Heart left ventricle (tissue), 16 donors: ENCODE measurements around the gene SMARCD2. TPM values are rescaled to one million over a fixed set of nuclear protein-coding genes. Genes with fewer than 3 reads are reported as not detected.
A peak's percentile ranks its signal among the peaks of the same experiment; 100 is the strongest.
"Not testable (repeated sequence)": the region's sequence is repeated elsewhere in the genome, so short reads cannot be mapped to it uniquely, and the experiment has no call there.

ENCODE experiments used
- ATAC-seq, 4 donors: fragments of 200-7000 bp; cut with Tn5 transposase; one replicate each; pipeline ENCODE4 v1.9.1; 2020 to 2022; ENCODE audit warnings: moderate library complexity in 4 of 4, mild to moderate bottlenecking in 3 of 4, moderate number of reproducible peaks in 1 of 4
- DNase-seq, 5 donors: peaks; one replicate each; pipeline ENCODE4 v3.0.0-alpha.2; 2020
- H3K27ac ChIP-seq, 12 donors: fragments of 200-600 bp; sonication (generic) in 4 of 12; one replicate each; pipeline versions ENCODE4 v1.5.0 to v1.8.0; 2016 to 2022; ENCODE audit warnings: mild to moderate bottlenecking in 2 of 12
- H3K27me3 ChIP-seq, 9 donors: fragments of 200-600 bp; sonication (generic) in 2 of 9; one replicate each; pipeline versions ENCODE4 v1.5.1 to v1.8.0; 2016 to 2022; ENCODE audit warnings: mild to moderate bottlenecking in 3 of 9
- H3K36me3 ChIP-seq, 9 donors: fragments of 200-600 bp; sonication (generic) in 2 of 9; one replicate each; pipeline versions ENCODE4 v1.5.0 to v1.8.0; 2018 to 2022; ENCODE audit warnings: mild to moderate bottlenecking in 2 of 9
- H3K4me1 ChIP-seq, 12 donors: fragments of 200-600 bp; sonication (generic) in 4 of 12; one replicate each; pipeline versions ENCODE4 v1.5.0 to v1.8.0; 2016 to 2022; ENCODE audit warnings: mild to moderate bottlenecking in 3 of 12
- H3K4me3 ChIP-seq, 12 donors: fragments of 200-600 bp; sonication (generic) in 4 of 12; one replicate each; pipeline versions ENCODE4 v1.5.0 to v1.8.0; 2017 to 2022; ENCODE audit warnings: mild to moderate bottlenecking in 9 of 12, moderate library complexity in 4 of 12
- H3K9me3 ChIP-seq, 12 donors: fragments of 200-600 bp; sonication (generic) in 4 of 12; one replicate each; pipeline versions ENCODE4 v1.5.0 to v1.8.0; 2016 to 2022; ENCODE audit warnings: mild to moderate bottlenecking in 1 of 12
- CTCF ChIP-seq, 12 donors: fragments of 200-600 bp; sonication (generic) in 4 of 12; IDR thresholded peaks; one replicate each; pipeline versions ENCODE4 v1.5.0 to v1.8.0; 2018 to 2022; ENCODE audit warnings: antibody characterized with exemption in 12 of 12, mild to moderate bottlenecking in 5 of 12
- POLR2A ChIP-seq, 2 donors: fragments of 450-650 bp; IDR thresholded peaks; one replicate each; pipeline ENCODE4 v1.6.1; 2017; ENCODE audit warnings: antibody characterized with exemption in 2 of 2, mild to moderate bottlenecking in 2 of 2, moderate library complexity in 2 of 2
- WGBS, 4 donors: extraction: QIAGEN DNeasy Blood & Tissue Kit in 2 of 4; methylation state at CpG; one replicate each; pipeline versions ENCODE4 v1.1.5 to v1.1.7; 2013 to 2018; 5-methylcytosine and 5-hydroxymethylcytosine counted together
- intact Hi-C, 10 donors: fragments of 100-400 bp; cut with DNase I; formaldehyde crosslinking; loops; one replicate each; pipeline versions ENCODE4 v1.11.1 to v1.14.2; 2022
- polyA plus RNA-seq, 2 donors: library from polyadenylated mRNA; stranded (reverse); fragments of 200-250 nt; gene quantifications; one replicate each; pipeline ENCODE4 v1.2.3, GENCODE V29; 2013
- total RNA-seq, 9 donors: library from RNA; depleted of rRNA in 2 of 9; stranded (reverse); fragments of >200 nt in 2 of 9; fragmentation: NEBNext Ultra II Directional in 3 of 9; extraction: Animal tissue kit (Norgen Biotek cat#: 25700) in 3 of 9; gene quantifications; one replicate each; pipeline versions ENCODE4 v1.1.0 to v1.2.4, GENCODE V29; 2016 to 2023
- donor health status: ischemic (EF 13 %, LVEDD 7.1; RV severe dilation, severe dysfunction).
- donor health status: healthy with polysubstance abuse.
- donor health status: DM: no; HTN: yes; CAD: no.
- donor health status: DM: no; HTN: no; CAD: no.
- donor health status: ischemic (EF 25% LVEDD 6.9; RV normal size, moderate dysfunction).
- donor health status: ischemic (EF 25% LVEDD 5.7; RV mildly dilated, moderate dysfunction).
- donor health status: healthy.
- donor health status: DM: yes; HTN: yes; CAD: no.
- donor health status: ischemic (EF 35%, LVEDD 5.7; RV mildly dilated, moderate dysfunction).
- donor health status: nonischemic (EF 11% LVEDD 7.7; RV severe dilation, severe dysfunction).
- donor health status: DM: yes; HTN: yes; CAD: no.
- donor health status: PGD.
- donor health status: ischemic (EF 29% LVEDD 5.4; RV normal size, mild dysfunction).
- donor health status: nonischemic (EF 23%, LVEDD 6.1; RV moderate dilation, normal function).

Gene SMARCD2
- total and polyA plus RNA-seq, 11 donors = 11.3 to 40.9 (median 24.1) TPM

- peak overlapping the region; percentile 66 to 98 (median 94) for H3K27ac ChIP-seq
- peak overlapping the region in 10 of 12 donors; percentile 69 to 99 (median 93) for H3K4me3 ChIP-seq
- intact Hi-C loops = loop anchor here in 2 of 10 donors (2.0 to 5.0 kb wide), 2 partner anchors 71 to 72 kb away; partner anchors contain the start of genes CCDC47 (in 2 of the 2) and DDX42 (in 1 of the 2)
- TF ChIP-seq POLR2A (IDR thresholded peaks at IDR 0.05) = no peak
- H3K36me3 ChIP-seq = no peaks in the 10 kb centered on the region
- H3K4me1 ChIP-seq = peaks cover 16 to 48% (median 34%) of the 10 kb centered on the region in 12 donors
- WGBS, 4 donors = 67 to 80% (median 73%) methylated on average over 9 of the region's 9 CpGs
- no peaks in the 10 kb centered on the region for H3K9me3 ChIP-seq
- H3K27me3 ChIP-seq = no peaks in the 10 kb centered on the region
- DNase-seq (no peak), ATAC-seq (no peak)
Measured at GRCh38 chr17:63843910-63844677, 1.6 kb upstream of the SMARCD2 start.

- WGBS, 4 donors = 6 to 17% (median 9%) methylated on average over 19 of the region's 19 CpGs
- H3K9me3 ChIP-seq, H3K36me3 ChIP-seq, H3K27me3 ChIP-seq: not testable (repeated sequence)
- intact Hi-C loops = loop anchor here in 2 of 10 donors (2.0 to 5.0 kb wide), 2 partner anchors 71 kb away; partner anchors contain the start of genes CCDC47 (in 2 of the 2) and DDX42 (in 1 of the 2)
- ATAC-seq (peak in 3 of 4 donors; percentile 0 to 23 (median 9)), DNase-seq (peak in 3 of 5 donors; percentile 57 to 83 (median 75))
- Histone ChIP-seq H3K4me3 (peak overlapping the region; percentile 28 to 99 (median 93)), H3K4me1 (peaks cover 18 to 48% (median 38%) of the 10 kb centered on the region in 12 donors), H3K27ac (peak overlapping the region; percentile 66 to 98 (median 94))
Measured at GRCh38 chr17:63843387-63843888, 953 bp upstream of the SMARCD2 start.

- peak; percentile 45 to 72 (median 48) for DNase-seq
- peak overlapping the region; percentile 69 to 99 (median 93) for H3K4me3 ChIP-seq
- intact Hi-C loops = loop anchor here in 3 of 10 donors (1.0 to 5.0 kb wide), 3 partner anchors 15 to 70 kb away; partner anchors contain the start of genes FTSJ3 (in 3 of the 3), PSMC5 (in 3 of the 3), CCDC47 (in 2 of the 3) and DDX42 (in 1 of the 3)
- H3K9me3 ChIP-seq = no peaks in the 10 kb centered on the region
- WGBS, 4 donors = 1 to 2% (median 1%) methylated on average over 27 to 36 of the region's 36 CpGs
- peaks cover 0 to 5% (median 3%) of the 10 kb centered on the region in 9 donors for H3K36me3 ChIP-seq
- H3K27me3 ChIP-seq = no peaks in the 10 kb centered on the region
- ATAC-seq = no peak
- H3K4me1 ChIP-seq = peaks cover 21 to 58% (median 46%) of the 10 kb centered on the region in 12 donors
- TF ChIP-seq POLR2A (IDR thresholded peaks at IDR 0.05) (no peak), CTCF (IDR thresholded peaks at IDR 0.05) (no peak)
- H3K27ac ChIP-seq = peak overlapping the region; percentile 84 to 98 (median 94)
Measured at GRCh38 chr17:63842173-63842539, 329 bp downstream of the SMARCD2 start.

GRCh38 chr17:63841350-63842172 is 924 bp downstream of the SMARCD2 start:
- H3K27me3 ChIP-seq = no peaks in the 10 kb centered on the region
- peak overlapping the region; percentile 84 to 98 (median 94) for H3K27ac ChIP-seq
- H3K4me3 ChIP-seq = peak overlapping the region; percentile 69 to 99 (median 93)
- H3K4me1 ChIP-seq = peaks cover 21 to 60% (median 47%) of the 10 kb centered on the region in 12 donors
- 4 to 6% (median 4%) methylated on average over 22 to 26 of the region's 26 CpGs for whole genome bisulfite sequencing, 4 donors
- peak; percentile 56 to 86 (median 72) for DNase-seq
- no peaks in the 10 kb centered on the region for H3K9me3 ChIP-seq
- TF ChIP-seq POLR2A (IDR thresholded peaks at IDR 0.05) = no peak
- TF ChIP-seq CTCF (IDR thresholded peaks at IDR 0.05) = no peak
- peaks cover 0 to 11% (median 9%) of the 10 kb centered on the region in 9 donors for H3K36me3 ChIP-seq
- intact Hi-C loops = loop anchor here in 3 of 10 donors (1.0 to 5.0 kb wide), 3 partner anchors 14 to 69 kb away; partner anchors contain the start of genes FTSJ3 (in 3 of the 3), PSMC5 (in 3 of the 3), CCDC47 (in 2 of the 3) and DDX42 (in 1 of the 3)
- ATAC-seq = peak; percentile 3 to 14 (median 10)
